GM23338 (cell line): ENCODE data around the gene ADGRF3. TPM values are rescaled to one million over a fixed set of nuclear protein-coding genes. Genes with fewer than 3 reads are reported as not detected.

ENCODE experiments used
- ATAC-seq: fragments of 200-7000 bp; cut with Tn5 transposase; 3 replicates; pipeline ENCODE4 v1.9.1; 2020
- DNase-seq: peaks from one replicate; pipeline ENCODE4 v3.0.0-alpha.2; 2015; ENCODE audit warnings: low spot score
- H2AFZ ChIP-seq: fragments of 200-600 bp; sonication (generic); 2 replicates; pipeline ENCODE4 v1.8.0; 2016; ENCODE audit warnings: antibody characterized with exemption, mild to moderate bottlenecking, moderate library complexity
- H3F3A ChIP-seq: fragments of 200-600 bp; sonication (generic); replicated peaks from 2 replicates; pipeline ENCODE4 v1.8.0; 2017; ENCODE audit warnings: antibody characterized with exemption, mixed run types, low read depth
- H3K27ac ChIP-seq: fragments of 200-600 bp; sonication (generic); 2 replicates; pipeline ENCODE4 v1.6.1; 2016; ENCODE audit warnings: low read depth
- H3K27me3 ChIP-seq: fragments of 200-600 bp; sonication (generic); 2 replicates; pipeline ENCODE4 v1.8.0; 2016; ENCODE audit warnings: mild to moderate bottlenecking, mixed run types, moderate library complexity; ENCODE audit not compliant: insufficient read depth
- H3K36me3 ChIP-seq: fragments of 200-600 bp; sonication (generic); 2 replicates; pipeline ENCODE4 v1.8.0; 2016; ENCODE audit warnings: mild to moderate bottlenecking; ENCODE audit not compliant: insufficient read depth
- H3K4me1 ChIP-seq: fragments of 200-600 bp; sonication (generic); 2 replicates; pipeline ENCODE4 v1.8.0; 2016; ENCODE audit warnings: mild to moderate bottlenecking, moderate library complexity; ENCODE audit not compliant: insufficient read depth
- H3K4me2 ChIP-seq: fragments of 200-600 bp; sonication (generic); 2 replicates; pipeline ENCODE4 v1.7.1; 2017; ENCODE audit warnings: mixed run types
- H3K4me3 ChIP-seq: fragments of 200-600 bp; sonication (generic); 2 replicates; pipeline ENCODE4 v1.6.1; 2016; ENCODE audit warnings: mixed run types
- H3K79me2 ChIP-seq: fragments of 200-600 bp; sonication (generic); replicated peaks from 2 replicates; pipeline ENCODE4 v1.8.0; 2017; ENCODE audit warnings: mild to moderate bottlenecking; ENCODE audit not compliant: insufficient read depth
- H3K9me2 ChIP-seq: fragments of 200-600 bp; sonication (generic); 2 replicates; pipeline ENCODE4 v1.8.0; 2017; ENCODE audit not compliant: insufficient read depth
- H4K20me1 ChIP-seq: fragments of 200-600 bp; sonication (generic); replicated peaks from 2 replicates; pipeline ENCODE4 v1.8.0; 2017; ENCODE audit warnings: mild to moderate bottlenecking; ENCODE audit not compliant: insufficient read depth
- H3K27ac Mint-ChIP-seq: 2 replicates; pipeline ENCODE4 v1.8.0; 2020; ENCODE audit warnings: inconsistent platforms, mild to moderate bottlenecking, moderate library complexity, mixed read lengths
- H3K27me3 Mint-ChIP-seq: 3 replicates; pipeline ENCODE4 v1.8.0; 2022; ENCODE audit warnings: low read depth, mild to moderate bottlenecking, moderate library complexity, mixed read lengths, inconsistent platforms; ENCODE audit not compliant: insufficient read depth, poor library complexity
- H3K36me3 Mint-ChIP-seq: 3 replicates; pipeline ENCODE4 v1.8.0; 2021; ENCODE audit warnings: low read depth, mild to moderate bottlenecking, inconsistent platforms, moderate library complexity, mixed read lengths
- H3K4me1 Mint-ChIP-seq: 3 replicates; pipeline ENCODE4 v1.8.0; 2020; ENCODE audit warnings: mild to moderate bottlenecking, inconsistent platforms, mixed read lengths
- H3K4me3 Mint-ChIP-seq: 3 replicates; pipeline ENCODE4 v1.8.0; 2021; ENCODE audit warnings: moderate library complexity, mild to moderate bottlenecking, inconsistent platforms, mixed read lengths
- H3K9me3 Mint-ChIP-seq: 3 replicates; pipeline ENCODE4 v1.8.0; 2020; ENCODE audit warnings: moderate library complexity, mild to moderate bottlenecking, inconsistent platforms, mixed read lengths
- CREB1 ChIP-seq: fragments of 250-450 bp; sonication (Bioruptor Pico); IDR thresholded peaks from 2 replicates; pipeline ENCODE4 v1.5.0; 2020; ENCODE audit warnings: low read depth, mild to moderate bottlenecking, moderate library complexity
- EZH2phosphoT487 ChIP-seq: fragments of 200-600 bp; sonication (generic); IDR thresholded peaks from one replicate; pipeline ENCODE4 v1.8.1; 2018; ENCODE audit warnings: antibody characterized with exemption; ENCODE audit not compliant: unreplicated experiment
- STAT1 ChIP-seq: IDR thresholded peaks from one replicate; pipeline ENCODE4 v1.6.1; 2016; ENCODE audit warnings: antibody characterized with exemption; ENCODE audit not compliant: unreplicated experiment
- polyA plus RNA-seq: library from polyadenylated mRNA; unstranded; fragments of >200 nt; fragmentation: Nextera tagmentation; extraction: Ambion mirVana; gene quantifications from 2 replicates; pipeline ENCODE4 v1.2.1, GENCODE V29; 2016
- total RNA-seq: library from RNA; depleted of rRNA; stranded (reverse); fragments of >200 nt; shearing (Covaris generic); gene quantifications from 2 replicates; pipeline ENCODE4 v1.2.3, GENCODE V29; 2014
- TF ChIP-seq, protein P1 (sequence below), 2 experiments: fragments of 200-600 bp in 1 of 2; sonication (generic) in 1 of 2; conservative IDR thresholded peaks; 2 replicates each; pipeline versions ENCODE4 v1.5.1 to v1.6.1; 2016 to 2017; ENCODE audit warnings: antibody characterized with exemption in 2 of 2, low read depth in 2 of 2, mild to moderate bottlenecking in 2 of 2, moderate library complexity in 1 of 2
- TF ChIP-seq, protein P2 (sequence below): IDR thresholded peaks from 2 replicates; pipeline ENCODE4 v1.6.1; 2016; ENCODE audit warnings: antibody characterized with exemption
- TF ChIP-seq, protein P3 (sequence below): IDR thresholded peaks from one replicate; pipeline ENCODE4 v1.6.1; 2018; ENCODE audit warnings: antibody characterized with exemption; ENCODE audit not compliant: unreplicated experiment

Gene ADGRF3
- total and polyA plus RNA-seq, 2 experiments from 2014 or later = 0.38 to 0.39 TPM

DNA sequence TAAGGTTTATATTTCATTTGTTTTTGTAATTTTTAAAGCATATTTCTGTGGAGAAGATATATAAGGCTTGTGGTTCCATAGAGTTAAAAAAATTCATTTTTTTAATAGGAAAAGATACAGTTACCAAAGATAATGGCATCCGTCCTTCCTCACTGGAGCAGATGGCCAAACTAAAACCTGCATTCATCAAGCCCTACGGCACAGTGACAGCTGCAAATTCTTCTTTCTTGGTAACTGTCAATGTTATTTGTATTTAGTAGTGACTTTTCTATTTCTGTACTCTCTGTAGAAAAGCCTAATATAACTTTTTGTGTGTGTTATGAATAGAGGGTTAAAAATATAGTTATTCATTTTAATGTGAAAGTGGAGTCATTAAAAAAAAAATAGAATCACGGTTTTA lies 66.7 kb downstream of the ADGRF3 start (continued):
- TF ChIP-seq, protein P1, sequence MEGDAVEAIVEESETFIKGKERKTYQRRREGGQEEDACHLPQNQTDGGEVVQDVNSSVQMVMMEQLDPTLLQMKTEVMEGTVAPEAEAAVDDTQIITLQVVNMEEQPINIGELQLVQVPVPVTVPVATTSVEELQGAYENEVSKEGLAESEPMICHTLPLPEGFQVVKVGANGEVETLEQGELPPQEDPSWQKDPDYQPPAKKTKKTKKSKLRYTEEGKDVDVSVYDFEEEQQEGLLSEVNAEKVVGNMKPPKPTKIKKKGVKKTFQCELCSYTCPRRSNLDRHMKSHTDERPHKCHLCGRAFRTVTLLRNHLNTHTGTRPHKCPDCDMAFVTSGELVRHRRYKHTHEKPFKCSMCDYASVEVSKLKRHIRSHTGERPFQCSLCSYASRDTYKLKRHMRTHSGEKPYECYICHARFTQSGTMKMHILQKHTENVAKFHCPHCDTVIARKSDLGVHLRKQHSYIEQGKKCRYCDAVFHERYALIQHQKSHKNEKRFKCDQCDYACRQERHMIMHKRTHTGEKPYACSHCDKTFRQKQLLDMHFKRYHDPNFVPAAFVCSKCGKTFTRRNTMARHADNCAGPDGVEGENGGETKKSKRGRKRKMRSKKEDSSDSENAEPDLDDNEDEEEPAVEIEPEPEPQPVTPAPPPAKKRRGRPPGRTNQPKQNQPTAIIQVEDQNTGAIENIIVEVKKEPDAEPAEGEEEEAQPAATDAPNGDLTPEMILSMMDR (conservative IDR thresholded peaks at IDR 0.05; ENCODE audit: low read depth in 2 of 2) = no peak

DNA sequence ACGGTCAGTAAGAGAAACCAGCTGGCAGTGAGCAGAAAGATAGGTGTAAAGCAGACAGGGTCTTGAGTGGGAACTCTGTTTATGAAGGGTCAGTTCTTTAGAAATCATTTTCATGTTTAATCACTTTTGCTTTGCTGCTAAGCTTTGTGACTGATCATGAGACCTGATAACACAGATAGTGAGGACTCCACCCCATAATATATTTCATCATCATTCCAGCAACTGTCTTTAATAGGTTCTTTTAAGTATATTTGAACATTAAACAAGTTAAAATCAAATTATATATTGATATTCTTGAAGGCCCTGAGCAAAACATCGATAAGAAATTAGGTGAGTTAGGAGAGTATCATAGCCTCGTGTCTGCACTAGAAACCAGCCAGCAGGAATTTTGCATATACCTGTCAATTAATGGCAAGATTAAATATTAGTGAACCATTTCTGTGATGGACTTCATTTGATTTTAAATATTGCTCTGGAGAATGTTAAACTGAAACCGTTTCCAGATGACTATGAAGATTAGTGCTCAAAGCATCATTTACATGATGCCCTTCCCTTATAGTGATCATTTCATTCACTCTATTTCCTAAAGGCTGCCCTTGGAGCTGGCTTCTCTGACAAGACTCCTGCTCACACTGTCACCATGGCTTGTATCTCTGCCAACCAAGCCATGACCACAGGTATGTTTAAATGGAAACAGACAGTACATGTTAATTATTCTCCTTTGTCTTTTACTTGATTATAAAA lies 69.9 kb downstream of the ADGRF3 start:
- TF ChIP-seq, protein P2, sequence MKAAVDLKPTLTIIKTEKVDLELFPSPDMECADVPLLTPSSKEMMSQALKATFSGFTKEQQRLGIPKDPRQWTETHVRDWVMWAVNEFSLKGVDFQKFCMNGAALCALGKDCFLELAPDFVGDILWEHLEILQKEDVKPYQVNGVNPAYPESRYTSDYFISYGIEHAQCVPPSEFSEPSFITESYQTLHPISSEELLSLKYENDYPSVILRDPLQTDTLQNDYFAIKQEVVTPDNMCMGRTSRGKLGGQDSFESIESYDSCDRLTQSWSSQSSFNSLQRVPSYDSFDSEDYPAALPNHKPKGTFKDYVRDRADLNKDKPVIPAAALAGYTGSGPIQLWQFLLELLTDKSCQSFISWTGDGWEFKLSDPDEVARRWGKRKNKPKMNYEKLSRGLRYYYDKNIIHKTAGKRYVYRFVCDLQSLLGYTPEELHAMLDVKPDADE = no peak
- no peak for TF ChIP-seq CREB1 (CRISPR knock-in tag)
- H3K27ac Mint-ChIP-seq = no peak overlapping the region

DNA sequence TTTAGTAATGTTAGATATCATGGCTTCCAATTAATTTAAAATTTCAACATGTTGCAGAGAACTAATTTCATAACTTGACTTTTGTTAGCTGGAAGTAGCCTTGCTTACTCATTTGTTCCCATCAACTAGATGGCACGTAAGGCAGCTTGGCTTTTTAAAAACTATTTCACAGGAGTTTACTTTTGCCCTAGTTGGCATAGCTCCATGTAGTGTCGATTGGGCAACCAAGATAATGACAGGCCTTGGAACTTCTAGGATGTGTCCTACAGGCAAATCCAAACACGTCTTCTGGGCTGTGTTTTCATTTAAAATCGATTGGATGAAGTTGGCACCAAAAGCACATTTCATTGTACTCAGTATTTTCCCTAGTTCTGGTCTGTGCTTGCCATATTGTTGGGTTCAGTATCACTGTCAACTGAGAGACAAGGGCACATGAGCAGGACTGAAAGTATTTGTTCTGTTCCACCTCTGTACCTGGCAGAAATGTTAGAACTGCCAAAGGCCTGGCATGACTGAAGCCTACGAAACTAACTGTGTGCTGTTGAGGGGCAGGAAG lies 72.5 kb downstream of the ADGRF3 start:
- H3K9me3 Mint-ChIP-seq = no peaks in the 10 kb centered on the region
- H3K36me3 ChIP-seq = peaks cover 6% of the 10 kb centered on the region
- no peaks in the 10 kb centered on the region for H3K4me1 ChIP-seq
- H3K79me2 ChIP-seq = no peaks in the 10 kb centered on the region
- H3K4me1 Mint-ChIP-seq = no peaks in the 10 kb centered on the region
- H3K4me3 ChIP-seq = no peak overlapping the region
- no peak overlapping the region for H3K4me2 ChIP-seq
- no peak overlapping the region for H3K27ac Mint-ChIP-seq
- peaks cover 8% of the 10 kb centered on the region; the same call in 2 of the 3 replicates for H3K36me3 Mint-ChIP-seq
- H2AFZ ChIP-seq = no peak overlapping the region
- H3K9me2 ChIP-seq = no peaks in the 10 kb centered on the region
- DNase-seq (no peak), ATAC-seq (no peak)
- H3F3A ChIP-seq = no peaks in the 10 kb centered on the region; the same call in 1 of the 2 replicates
- no peak overlapping the region for H3K27ac ChIP-seq
- H3K4me3 Mint-ChIP-seq = no peak overlapping the region
- H3K27me3 Mint-ChIP-seq = no peaks in the 10 kb centered on the region
- no peaks in the 10 kb centered on the region for H4K20me1 ChIP-seq
- no peaks in the 10 kb centered on the region for H3K27me3 ChIP-seq
- TF ChIP-seq EZH2phosphoT487 = no peak
- TF ChIP-seq STAT1 = no peak
- TF ChIP-seq, protein P3, sequence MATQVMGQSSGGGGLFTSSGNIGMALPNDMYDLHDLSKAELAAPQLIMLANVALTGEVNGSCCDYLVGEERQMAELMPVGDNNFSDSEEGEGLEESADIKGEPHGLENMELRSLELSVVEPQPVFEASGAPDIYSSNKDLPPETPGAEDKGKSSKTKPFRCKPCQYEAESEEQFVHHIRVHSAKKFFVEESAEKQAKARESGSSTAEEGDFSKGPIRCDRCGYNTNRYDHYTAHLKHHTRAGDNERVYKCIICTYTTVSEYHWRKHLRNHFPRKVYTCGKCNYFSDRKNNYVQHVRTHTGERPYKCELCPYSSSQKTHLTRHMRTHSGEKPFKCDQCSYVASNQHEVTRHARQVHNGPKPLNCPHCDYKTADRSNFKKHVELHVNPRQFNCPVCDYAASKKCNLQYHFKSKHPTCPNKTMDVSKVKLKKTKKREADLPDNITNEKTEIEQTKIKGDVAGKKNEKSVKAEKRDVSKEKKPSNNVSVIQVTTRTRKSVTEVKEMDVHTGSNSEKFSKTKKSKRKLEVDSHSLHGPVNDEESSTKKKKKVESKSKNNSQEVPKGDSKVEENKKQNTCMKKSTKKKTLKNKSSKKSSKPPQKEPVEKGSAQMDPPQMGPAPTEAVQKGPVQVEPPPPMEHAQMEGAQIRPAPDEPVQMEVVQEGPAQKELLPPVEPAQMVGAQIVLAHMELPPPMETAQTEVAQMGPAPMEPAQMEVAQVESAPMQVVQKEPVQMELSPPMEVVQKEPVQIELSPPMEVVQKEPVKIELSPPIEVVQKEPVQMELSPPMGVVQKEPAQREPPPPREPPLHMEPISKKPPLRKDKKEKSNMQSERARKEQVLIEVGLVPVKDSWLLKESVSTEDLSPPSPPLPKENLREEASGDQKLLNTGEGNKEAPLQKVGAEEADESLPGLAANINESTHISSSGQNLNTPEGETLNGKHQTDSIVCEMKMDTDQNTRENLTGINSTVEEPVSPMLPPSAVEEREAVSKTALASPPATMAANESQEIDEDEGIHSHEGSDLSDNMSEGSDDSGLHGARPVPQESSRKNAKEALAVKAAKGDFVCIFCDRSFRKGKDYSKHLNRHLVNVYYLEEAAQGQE = no peak

More for the DNA sequence above, 69.9 kb downstream of the ADGRF3 start:
- Mint-ChIP-seq H3K4me3 (no peak overlapping the region), H3K27me3 (no peaks in the 10 kb centered on the region), H3K9me3 (no peaks in the 10 kb centered on the region), H3K36me3 (peaks cover 22% of the 10 kb centered on the region), H3K4me1 (no peaks in the 10 kb centered on the region)
- H3F3A ChIP-seq = no peaks in the 10 kb centered on the region; the same call in 1 of the 2 replicates
- no peak overlapping the region for H3K4me3 ChIP-seq
- H3K27me3 ChIP-seq = no peaks in the 10 kb centered on the region
- H3K4me2 ChIP-seq = no peak overlapping the region
- H3K9me2 ChIP-seq = no peaks in the 10 kb centered on the region
- H3K27ac ChIP-seq = no peak overlapping the region
- ATAC-seq (no peak), DNase-seq (no peak)
- no peaks in the 10 kb centered on the region for H3K79me2 ChIP-seq
- H3K36me3 ChIP-seq = peaks cover 15% of the 10 kb centered on the region
- no peak overlapping the region for H2AFZ ChIP-seq
- H3K4me1 ChIP-seq = no peaks in the 10 kb centered on the region
- H4K20me1 ChIP-seq = 0 out of 2 replicates have a peak, but pooled peaks cover 3% of the 10 kb centered on the region
